Frontal cortex (tissue), 4 donors: ENCODE results near the gene SH3D19. TPM values are rescaled to one million over a fixed set of nuclear protein-coding genes. Genes with fewer than 3 reads are reported as not detected.
"Not testable (repeated sequence)": the region's sequence is repeated elsewhere in the genome, so short reads cannot be mapped to it uniquely, and the experiment has no call there.

Experiments used
- DNase-seq, 2 donors: peaks; one replicate each; pipeline ENCODE4 v3.0.0; 2012; ENCODE audit warnings: low spot score in 2 of 2
- FAIRE-seq: peaks from 2 replicates; lab custom pipeline; 2012; peaks lifted over from hg19 to GRCh38; lab: Jason Lieb, UNC
- total RNA-seq: library from RNA; depleted of rRNA; stranded (reverse); fragments of >200 nt; gene quantifications from one replicate; pipeline ENCODE4 v1.2.3, GENCODE V29; 2014
- donor health status: control.
- donor health status: control.
- donor health status: control.

The SH3D19 gene
- total RNA-seq, 1 donor from 2014 or later = 8.2 TPM

- peak; percentile 26 to 59 for DNase-seq
- peak; percentile 78 for FAIRE-seq
These were observed 207.9 kb downstream of the SH3D19 start for GRCh38 chr4:151117371-151117962.

DNA sequence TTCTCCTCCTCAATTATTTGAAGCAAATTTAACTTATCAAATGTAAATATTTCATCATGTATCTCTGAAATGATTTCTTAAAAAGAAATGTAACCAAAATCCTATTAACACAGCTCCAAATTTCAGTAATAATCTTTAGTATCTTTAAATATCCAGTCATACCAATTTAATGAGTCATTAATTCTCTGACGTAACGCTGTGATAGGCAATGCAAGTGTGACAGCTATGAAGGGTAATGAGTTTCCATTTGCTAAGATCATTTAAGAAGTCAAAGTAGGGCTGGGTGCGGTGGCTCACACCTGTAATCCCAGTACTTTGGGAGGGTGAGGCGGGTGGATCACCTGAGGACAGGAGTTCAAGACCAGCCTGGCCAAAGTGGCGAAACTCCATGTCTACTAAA lies 210.4 kb downstream of the SH3D19 start:
- FAIRE-seq (no peak), DNase-seq (no peak)

DNA sequence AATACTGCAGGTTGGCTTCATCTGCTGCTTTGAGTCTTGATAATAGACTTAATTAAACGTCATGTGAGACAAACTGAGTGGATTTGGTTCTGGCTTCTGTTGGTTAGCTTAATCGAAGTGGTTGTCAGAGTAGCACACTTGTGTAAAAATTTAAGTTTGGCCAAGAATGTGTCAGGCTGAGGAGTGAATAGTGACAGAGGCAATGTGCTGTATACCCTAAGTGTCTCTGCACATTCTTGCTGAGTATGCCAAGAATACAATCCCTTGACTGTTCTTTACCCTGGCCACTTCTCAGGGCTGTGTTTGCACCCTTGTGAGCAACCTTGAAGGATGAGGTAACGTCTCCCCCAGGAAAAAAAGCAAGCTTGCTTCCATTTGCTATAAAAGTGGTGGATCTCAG lies 211.1 kb downstream of the SH3D19 start:
- DNase-seq (no peak), FAIRE-seq (no peak)

DNA sequence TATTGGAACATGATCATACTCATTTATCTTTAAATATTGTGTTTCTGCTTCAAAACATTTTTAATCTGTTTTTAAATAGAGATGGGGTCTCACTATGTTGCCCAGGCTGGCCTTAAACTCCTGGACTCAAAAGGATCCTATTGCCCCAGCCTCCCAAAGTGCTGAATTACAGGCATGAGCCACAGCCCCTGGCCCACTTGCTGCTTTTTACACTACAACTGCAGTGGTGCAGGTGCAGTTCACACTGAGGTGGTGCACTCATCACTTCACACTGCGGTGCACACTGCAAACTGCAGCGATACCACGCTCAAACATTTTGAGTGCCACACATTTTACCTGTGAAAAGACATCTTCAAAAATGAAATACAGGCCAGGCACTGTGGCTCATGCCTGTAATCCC lies 215.2 kb downstream of the SH3D19 start:
- no peak for FAIRE-seq
- DNase-seq = no peak

DNA sequence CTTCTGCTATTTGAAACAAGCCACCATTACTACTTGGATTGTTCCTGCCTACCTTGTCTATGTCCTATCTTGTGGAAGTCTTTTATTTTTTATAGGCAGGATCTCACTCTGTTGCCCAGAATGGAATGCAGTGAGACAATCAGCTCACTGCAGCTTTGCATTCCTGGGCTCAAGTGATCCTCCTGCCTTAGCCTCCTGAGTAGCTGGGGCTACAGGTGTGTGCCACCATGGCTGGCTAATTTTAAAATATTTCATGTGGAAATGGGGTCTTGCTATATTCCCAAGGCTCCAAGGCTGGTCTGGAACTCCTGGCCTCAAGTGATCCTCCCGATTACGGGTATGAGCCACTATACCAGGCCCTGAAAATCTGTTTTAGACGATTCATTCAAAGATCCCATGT lies 218.3 kb downstream of the SH3D19 start:
- FAIRE-seq (no peak), DNase-seq (no peak)

DNA sequence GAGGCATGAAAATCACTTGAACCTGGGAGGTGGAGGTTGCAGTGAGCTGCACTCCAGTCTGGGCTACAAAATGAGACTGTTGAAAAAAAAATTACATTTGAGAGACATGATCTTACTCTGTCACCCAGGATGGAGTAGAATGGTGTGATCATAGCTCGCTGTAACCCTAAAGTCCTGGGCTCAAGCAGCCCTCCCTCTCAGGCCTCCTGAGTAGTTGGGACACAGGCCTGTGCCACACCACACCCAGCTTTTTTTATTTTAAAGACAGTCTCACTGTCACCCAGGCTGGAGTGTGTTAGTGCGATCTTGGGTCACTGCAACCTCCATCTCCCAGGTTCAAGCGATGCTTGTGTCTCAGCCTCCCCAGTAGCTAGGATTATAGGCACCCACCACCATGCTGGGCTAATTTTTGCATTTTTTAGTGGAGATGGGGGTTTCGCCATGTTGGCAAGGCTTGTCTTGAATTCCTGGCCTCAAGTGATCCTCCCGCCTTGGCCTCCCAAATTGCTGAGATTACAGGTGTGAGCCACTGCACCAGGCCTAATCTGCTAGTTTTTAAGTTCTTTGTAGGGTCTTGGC lies 219.9 kb downstream of the SH3D19 start:
- DNase-seq (no peak), FAIRE-seq (no peak)

DNA sequence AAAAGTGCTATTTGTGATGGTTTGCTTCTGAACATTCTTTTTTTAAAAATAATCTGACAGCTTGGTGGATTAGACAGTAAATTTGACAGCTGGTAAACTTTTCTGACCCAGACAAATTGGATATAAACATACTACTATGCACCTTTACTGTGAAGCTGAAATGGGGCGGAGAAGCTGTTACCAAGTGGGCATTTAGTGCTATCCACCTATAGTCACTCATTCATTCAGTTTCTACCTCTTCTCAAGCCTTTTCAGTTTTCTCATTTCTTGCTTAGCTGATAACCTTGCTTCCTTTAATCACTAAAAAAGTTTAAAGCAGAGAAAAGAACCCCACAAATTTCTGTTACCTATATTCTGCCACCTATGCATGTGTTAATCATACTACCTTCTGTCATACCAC lies 220.8 kb downstream of the SH3D19 start:
- no peak for FAIRE-seq
- no peak for DNase-seq

- FAIRE-seq = no peak
- DNase-seq = no peak
These were observed 221.6 kb downstream of the SH3D19 start for GRCh38 chr4:151103758-151104157.

GRCh38 chr4:151100531-151100930 lies 224.9 kb downstream of the SH3D19 start:
- DNase-seq = no peak
- no peak for FAIRE-seq

- no peak for FAIRE-seq
- no peak for DNase-seq
These were observed 225.4 kb downstream of the SH3D19 start for GRCh38 chr4:151099976-151100417.

GRCh38 chr4:151099229-151099975 lies 226.0 kb downstream of the SH3D19 start, which contains the start of gene RPS3A:
Gene RPS3A (plus strand): TSS chr4:151099628. CDS start chr4:151099653, 25 bp downstream.
- peak; percentile 87 to 93 for DNase-seq
- FAIRE-seq = peak; percentile 77

GRCh38 chr4:151098979-151099228 lies 226.5 kb downstream of the SH3D19 start:
- DNase-seq = no peak
- no peak for FAIRE-seq

- no peak for FAIRE-seq
- DNase-seq = no peak
These were observed 227.6 kb downstream of the SH3D19 start for GRCh38 chr4:151097759-151098158.

- FAIRE-seq = no peak
These were observed 230.3 kb downstream of the SH3D19 start for GRCh38 chr4:151095142-151095541.

GRCh38 chr4:151094290-151094751 lies 231.1 kb downstream of the SH3D19 start:
- FAIRE-seq = no peak
- no peak for DNase-seq

More at GRCh38 chr4:151095142-151095541, 230.3 kb downstream of the SH3D19 start:
- no peak for DNase-seq

GRCh38 chr4:151093203-151093602 lies 232.2 kb downstream of the SH3D19 start:
- FAIRE-seq (no peak), DNase-seq (no peak)

DNA sequence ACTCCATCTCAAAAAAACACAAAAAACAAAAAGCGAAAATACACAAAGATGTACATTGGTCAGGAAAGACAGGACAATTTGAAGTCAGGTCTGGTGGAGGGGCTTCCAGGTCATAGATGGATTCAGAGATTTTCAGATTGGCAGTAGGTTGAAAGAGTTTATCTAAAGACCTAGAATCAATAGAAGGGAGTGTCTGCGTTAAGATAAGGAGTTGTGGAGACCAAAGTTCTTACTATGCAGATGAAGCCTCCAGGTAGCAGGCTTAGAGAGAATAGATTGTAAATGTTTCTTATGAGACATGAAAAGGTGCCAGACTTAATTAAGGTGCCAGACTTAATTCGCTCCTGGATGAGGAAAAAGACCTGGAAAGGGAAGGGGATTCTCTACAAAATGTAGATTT lies 232.9 kb downstream of the SH3D19 start:
- FAIRE-seq (no peak), DNase-seq (no peak)

DNA sequence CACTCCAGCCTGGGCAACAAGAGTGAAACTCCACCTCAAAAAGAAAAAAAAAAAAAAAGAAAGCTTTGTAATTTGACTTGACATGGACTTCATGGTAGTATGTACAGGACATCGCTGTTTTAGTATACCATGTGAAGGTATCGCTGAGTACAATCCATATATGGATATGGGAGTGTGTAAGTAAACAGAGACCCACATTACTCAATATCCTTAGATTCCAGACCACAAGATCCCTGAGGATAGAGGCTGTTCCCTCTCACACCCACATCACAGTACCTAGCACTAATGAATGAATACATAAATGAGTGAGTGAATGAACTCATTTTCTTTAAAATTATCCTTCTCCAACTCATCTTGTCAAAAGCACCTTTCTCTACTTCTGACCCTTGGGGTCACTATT lies 234.4 kb downstream of the SH3D19 start:
- no peak for FAIRE-seq
- no peak for DNase-seq

GRCh38 chr4:151087467-151087866 lies 237.9 kb downstream of the SH3D19 start:
- DNase-seq (no peak), FAIRE-seq (no peak)

GRCh38 chr4:151077978-151078377 lies 247.4 kb downstream of the SH3D19 start:
- not testable (repeated sequence) for DNase-seq, FAIRE-seq

DNA sequence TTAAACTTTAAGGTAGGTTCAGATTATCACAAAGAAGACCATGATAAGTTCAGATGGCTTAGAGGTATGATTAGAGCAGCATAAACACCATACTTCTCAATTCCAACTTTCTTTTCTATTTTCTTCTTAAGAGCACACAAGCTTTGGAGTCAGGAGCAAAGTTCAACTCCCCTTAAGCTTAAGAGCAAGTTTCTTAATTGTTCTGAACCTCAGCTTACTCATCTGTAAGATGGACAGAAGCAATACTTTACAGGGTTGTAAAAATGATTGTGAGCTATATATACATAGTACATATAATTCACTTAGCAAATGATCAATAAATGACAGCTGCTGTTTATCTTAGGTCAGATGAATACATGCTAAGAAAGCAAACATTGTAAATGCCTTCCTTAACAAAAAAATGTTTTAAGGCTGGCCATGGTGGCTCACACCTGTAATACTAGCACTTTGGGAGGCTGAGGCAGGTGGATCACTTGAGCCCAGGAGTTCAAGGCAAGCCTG lies 250.9 kb downstream of the SH3D19 start:
- DNase-seq (no peak), FAIRE-seq (no peak)
